PC-3 (cell line): ENCODE data around the gene GYPB.
"Not testable (repeated sequence)": the region's sequence is repeated elsewhere in the genome, so short reads cannot be mapped to it uniquely, and the experiment has no call there.

Experiments used
- CTCF ChIP-seq: fragments of 300-600 bp; sonication (generic); conservative IDR thresholded peaks from 2 replicates; pipeline ENCODE4 v1.5.1; 2017; ENCODE audit warnings: antibody characterized with exemption, low read depth, mild to moderate bottlenecking, low read length
- EZH2 ChIP-seq: fragments of 300-600 bp; sonication (generic); IDR thresholded peaks from one replicate; pipeline ENCODE4 v1.6.1; 2017; ENCODE audit warnings: antibody characterized with exemption, mild to moderate bottlenecking, low read length; ENCODE audit not compliant: unreplicated experiment

DNA sequence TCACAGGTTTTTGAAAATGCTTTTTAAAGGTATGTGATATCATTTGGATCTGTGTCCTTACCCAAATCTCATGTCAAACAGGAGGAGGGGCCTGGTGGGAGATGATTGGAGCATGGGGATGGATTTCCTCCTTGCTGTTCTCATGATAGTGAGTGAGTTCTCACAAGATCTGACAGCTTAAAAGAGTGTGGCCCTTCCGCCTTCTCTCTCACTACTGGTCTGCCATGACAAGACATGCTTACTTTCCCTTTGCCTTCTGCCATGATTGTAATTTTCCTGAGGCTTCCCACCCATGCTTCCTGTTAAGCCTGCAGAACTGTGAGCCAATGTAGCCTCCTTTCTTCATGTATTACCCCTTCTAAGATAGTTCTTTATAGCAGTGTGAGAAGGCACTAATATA is 32.3 kb upstream of the GYPB start:
- TF ChIP-seq EZH2, CTCF: not testable (repeated sequence)
